SK-N-SH (cell line): ENCODE data around the gene ZBTB16. TPM values are rescaled to one million over a fixed set of nuclear protein-coding genes. Genes with fewer than 3 reads are reported as not detected.

Experiments
- CTCF ChIA-PET: fragments of 300-600, 350-600 bp; formaldehyde crosslinking; extraction: SDS; loops from one replicate; lab custom pipeline; 2021; lab: Yijun Ruan, JAX
- POLR2A ChIA-PET: fragments of 350-600 bp; sonication (Branson Sonifier 250); formaldehyde crosslinking; extraction: SDS; loops from one replicate; lab custom pipeline; 2020; ENCODE audit warnings: antibody characterized with exemption, inconsistent platforms; lab: Yijun Ruan, JAX
- DNase-seq: peaks from one replicate; pipeline ENCODE4 v3.0.0; 2012
- H2AFZ ChIP-seq: fragments of 200-600 bp; sonication (generic); 2 replicates; pipeline ENCODE4 v1.8.1; 2016; ENCODE audit warnings: antibody characterized with exemption, mild to moderate bottlenecking, low read depth
- H3F3A ChIP-seq: fragments of 200-600 bp; sonication (generic); replicated peaks from 2 replicates; pipeline ENCODE3; 2016; ENCODE audit warnings: antibody characterized with exemption, mild to moderate bottlenecking; ENCODE audit not compliant: insufficient read depth
- H3K27ac ChIP-seq, 2 experiments: fragments of 200-500 bp in 1 of 2; fragments of 200-600 bp in 1 of 2; sonication (Bioruptor generic) in 1 of 2; sonication (generic), shearing (Covaris generic) in 1 of 2; 2 replicates each; pipeline versions ENCODE4 v1.5.1 to v1.6.1; 2014 to 2016; ENCODE audit warnings: low read depth in 2 of 2, inconsistent platforms in 1 of 2, low read length in 1 of 2, mild to moderate bottlenecking in 1 of 2, mixed read lengths in 1 of 2
- H3K27me3 ChIP-seq: fragments of 200-600 bp; sonication (generic), shearing (Covaris generic); 2 replicates; pipeline ENCODE4 v1.6.1; 2016; ENCODE audit warnings: mixed run types; ENCODE audit not compliant: insufficient read depth
- H3K36me3 ChIP-seq, 2 experiments: fragments of 200-500 bp in 1 of 2; fragments of 200-600 bp in 1 of 2; sonication (Bioruptor generic) in 1 of 2; sonication (generic) in 1 of 2; replicated peaks in 1 of 2; 2 replicates each; pipeline versions ENCODE3 to v1.5.1; 2014 to 2016; ENCODE audit warnings: low read length in 1 of 2, mild to moderate bottlenecking in 1 of 2; ENCODE audit not compliant: insufficient read depth in 2 of 2, control insufficient read depth in 1 of 2
- H3K4me1 ChIP-seq, 2 experiments: fragments of 200-500 bp in 1 of 2; fragments of 200-600 bp in 1 of 2; sonication (Bioruptor generic) in 1 of 2; sonication (generic), shearing (Covaris generic) in 1 of 2; 2 replicates each; pipeline versions ENCODE4 v1.5.1 to v1.6.1; 2014 to 2016; ENCODE audit warnings: low read depth in 1 of 2, low read length in 1 of 2, mixed run types in 1 of 2; ENCODE audit not compliant: insufficient read depth in 2 of 2, control insufficient read depth in 1 of 2
- H3K4me2 ChIP-seq: fragments of 200-600 bp; sonication (generic), shearing (Covaris generic); 2 replicates; pipeline ENCODE4 v1.6.1; 2017; ENCODE audit warnings: mixed run types
- H3K4me3 ChIP-seq, 2 experiments: fragments of 200-500 bp in 1 of 2; fragments of 200-600 bp in 1 of 2; sonication (Bioruptor generic) in 1 of 2; sonication (generic), shearing (Covaris generic) in 1 of 2; 2 replicates each; pipeline versions ENCODE4 v1.5.1 to v1.8.1; 2014 to 2016; ENCODE audit warnings: low read depth in 2 of 2, inconsistent platforms in 1 of 2, low read length in 1 of 2, mild to moderate bottlenecking in 1 of 2, mixed read lengths in 1 of 2, moderate library complexity in 1 of 2
- H3K79me2 ChIP-seq: fragments of 200-600 bp; sonication (generic); 2 replicates; pipeline ENCODE4 v1.8.1; 2017; ENCODE audit warnings: mild to moderate bottlenecking; ENCODE audit not compliant: insufficient read depth
- H3K9ac ChIP-seq: fragments of 200-600 bp; sonication (generic); 2 replicates; pipeline ENCODE4 v1.6.1; 2017; ENCODE audit warnings: mixed run types
- H3K9me2 ChIP-seq: fragments of 200-600 bp; sonication (generic); 2 replicates; pipeline ENCODE4 v1.6.1; 2017; ENCODE audit warnings: mixed run types
- H3K9me3 ChIP-seq: fragments of 200-600 bp; sonication (generic); 2 replicates; pipeline ENCODE4 v1.6.1; 2017; ENCODE audit warnings: mixed run types, mild to moderate bottlenecking, moderate library complexity
- H4K20me1 ChIP-seq: fragments of 200-600 bp; sonication (generic); 2 replicates; pipeline ENCODE4 v1.6.1; 2017; ENCODE audit warnings: mild to moderate bottlenecking, mixed run types; ENCODE audit not compliant: insufficient read depth
- ELF1 ChIP-seq: IDR thresholded peaks from 2 replicates; pipeline ENCODE4 v1.4.0; 2012
- FOSL2 ChIP-seq: IDR thresholded peaks from 2 replicates; pipeline ENCODE4 v1.4.0; 2012; ENCODE audit warnings: low read depth, mild to moderate bottlenecking, moderate library complexity, borderline replicate concordance
- FOXM1 ChIP-seq: IDR thresholded peaks from 2 replicates; pipeline ENCODE4 v1.4.0; 2012; ENCODE audit warnings: low read depth, mild to moderate bottlenecking
- GATA2 ChIP-seq: sonication (generic); formaldehyde crosslinking; IDR thresholded peaks from 2 replicates; pipeline ENCODE4 v1.5.0; 2020; ENCODE audit warnings: mild to moderate bottlenecking, missing genetic modification reagents
- JUND ChIP-seq: IDR thresholded peaks from 2 replicates; pipeline ENCODE4 v1.4.0; 2012
- NRF1 ChIP-seq: IDR thresholded peaks from 2 replicates; pipeline ENCODE4 v1.6.1; 2012; ENCODE audit warnings: low read depth, mild to moderate bottlenecking, low read length
- RXRA ChIP-seq: IDR thresholded peaks from 2 replicates; pipeline ENCODE4 v1.4.0; 2012; ENCODE audit warnings: low read depth, mild to moderate bottlenecking, borderline replicate concordance
- SMC3 ChIP-seq: IDR thresholded peaks from 2 replicates; pipeline ENCODE4 v1.6.1; 2012; ENCODE audit warnings: low read depth, low read length, improper control_type of control experiment
- TAF1 ChIP-seq: IDR thresholded peaks from 2 replicates; pipeline ENCODE4 v1.6.1; 2012; ENCODE audit warnings: low read depth, mild to moderate bottlenecking, low read length, moderate library complexity, borderline replicate concordance
- TEAD4 ChIP-seq: IDR thresholded peaks from 2 replicates; pipeline ENCODE4 v1.4.0; 2012; ENCODE audit warnings: mild to moderate bottlenecking, borderline replicate concordance; ENCODE audit not compliant: insufficient read depth
- YY1 ChIP-seq: IDR thresholded peaks from 2 replicates; pipeline ENCODE4 v1.4.0; 2012; ENCODE audit warnings: low read depth, mild to moderate bottlenecking
- WGBS: methylation state at CpG from one replicate; pipeline ENCODE4 v1.1.6; 2017; ENCODE audit warnings: low lambda C conversion rate; 5-methylcytosine and 5-hydroxymethylcytosine counted together
- polyA plus RNA-seq, 3 experiments: library from polyadenylated mRNA; depleted of rRNA; stranded (reverse); fragments of >200 nt; gene quantifications; 2 replicates each; pipeline ENCODE4 v1.2.3, GENCODE V29; 2012
- TF ChIP-seq, protein P1 (sequence below): IDR thresholded peaks from 2 replicates; pipeline ENCODE4 v1.6.1; 2012; ENCODE audit warnings: mild to moderate bottlenecking, low read depth, low read length, moderate library complexity
- TF ChIP-seq, protein P2 (sequence below): IDR thresholded peaks from 2 replicates; pipeline ENCODE4 v1.4.0; 2012; ENCODE audit warnings: low read depth, borderline replicate concordance
- TF ChIP-seq, protein P3 (sequence below): IDR thresholded peaks from 2 replicates; pipeline ENCODE4 v1.4.0; 2012; ENCODE audit warnings: low read depth, borderline replicate concordance
- TF ChIP-seq, protein P4 (sequence below): IDR thresholded peaks from 2 replicates; pipeline ENCODE4 v1.4.0; 2012; ENCODE audit warnings: low read depth
- TF ChIP-seq, protein P5 (sequence below): fragments of 150-350 bp; IDR thresholded peaks from 2 replicates; pipeline ENCODE4 v1.6.1; 2017; ENCODE audit warnings: antibody characterized with exemption, low read length, low read depth, borderline replicate concordance

Gene ZBTB16
- polyA plus RNA-seq, 1 of the 3 experiments (the other 2 are of a cell fraction) = not detected

DNA sequence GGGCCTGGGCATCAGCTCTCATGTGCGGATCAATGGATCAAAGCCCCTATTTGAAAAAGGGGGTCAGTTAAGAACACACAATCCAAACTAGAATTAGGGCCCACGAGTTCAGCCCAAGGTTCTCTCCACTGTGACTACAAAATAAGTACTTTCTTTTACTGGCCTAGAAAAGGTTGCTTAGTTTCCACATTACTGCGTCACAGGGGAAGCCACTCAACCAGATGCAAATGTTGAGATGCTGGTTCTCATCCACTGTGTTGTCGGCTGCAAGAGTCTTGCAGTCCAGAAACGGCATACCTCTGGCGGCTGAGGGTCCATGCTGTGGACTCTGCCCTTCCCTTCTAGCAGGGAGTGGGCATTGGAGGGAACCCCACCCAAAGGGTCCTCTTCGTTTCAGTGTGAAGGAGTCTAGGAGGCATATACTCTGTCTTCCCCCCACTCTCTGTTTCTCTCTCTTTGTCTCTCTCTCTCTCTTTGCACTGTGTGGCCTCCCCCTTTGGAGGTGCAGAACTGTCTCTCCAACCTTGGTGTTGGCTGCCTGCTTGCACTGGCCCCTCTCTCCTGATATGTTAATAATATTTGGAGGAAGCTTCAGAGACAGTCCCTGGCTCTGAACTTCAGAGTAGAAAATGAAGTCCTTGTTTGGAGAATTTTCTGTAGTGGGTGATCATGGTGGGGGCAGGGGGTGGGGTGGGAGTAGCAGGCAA is 137.6 kb downstream of the ZBTB16 start (continued):
- TF ChIP-seq TAF1 = no peak
- TF ChIP-seq YY1 = no peak
- no peak for TF ChIP-seq FOSL2

DNA sequence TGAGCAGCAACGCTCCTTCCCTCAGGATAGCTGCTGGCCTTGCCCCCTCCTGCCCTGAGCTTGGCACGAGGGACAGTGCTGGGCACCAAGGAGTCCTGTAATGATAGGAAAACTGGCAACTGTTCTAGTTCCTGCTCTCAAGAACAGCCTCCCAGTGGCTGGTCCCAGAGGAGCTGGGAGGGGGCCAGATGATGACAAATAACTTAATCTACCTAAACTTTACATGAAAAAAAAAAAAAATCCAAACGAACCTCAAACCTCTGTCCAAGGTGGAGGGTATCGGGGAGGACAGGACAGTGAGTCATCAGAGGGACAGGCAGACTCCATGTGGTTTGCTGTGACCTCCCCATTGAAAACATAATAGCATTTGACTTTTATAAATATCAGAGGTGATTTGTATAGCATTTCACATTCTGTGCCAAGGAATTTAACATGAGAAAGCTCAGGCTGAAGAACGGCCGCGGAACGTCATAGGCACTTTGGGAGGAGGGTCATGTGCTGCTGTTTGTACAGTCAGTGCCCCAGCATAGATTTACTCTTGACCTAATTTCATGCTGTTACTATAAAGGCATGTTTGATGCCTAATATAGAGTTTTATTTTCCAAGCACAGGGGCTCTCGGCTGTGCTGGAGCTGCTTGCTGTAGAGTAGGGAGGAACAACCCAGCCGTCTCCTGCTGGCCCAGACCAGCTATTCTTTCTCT is 138.4 kb downstream of the ZBTB16 start:
- Histone ChIP-seq H3K9me2 (no peaks in the 10 kb centered on the region), H4K20me1 (no peaks in the 10 kb centered on the region), H3K79me2 (no peaks in the 10 kb centered on the region), H3K27me3 (no peaks in the 10 kb centered on the region; the same call in 1 of the 2 replicates), H3K4me3 (no peak overlapping the region), H3K9ac (no peak overlapping the region), H3F3A (no peaks in the 10 kb centered on the region), H3K4me1 (no peaks in the 10 kb centered on the region; a peak in 1 of 4 replicates), H3K9me3 (no peaks in the 10 kb centered on the region), H3K27ac (no peak overlapping the region), H3K36me3 (no peaks in the 10 kb centered on the region), H2AFZ (no peak overlapping the region), H3K4me2 (no peak overlapping the region)
- TF ChIP-seq, protein P1, sequence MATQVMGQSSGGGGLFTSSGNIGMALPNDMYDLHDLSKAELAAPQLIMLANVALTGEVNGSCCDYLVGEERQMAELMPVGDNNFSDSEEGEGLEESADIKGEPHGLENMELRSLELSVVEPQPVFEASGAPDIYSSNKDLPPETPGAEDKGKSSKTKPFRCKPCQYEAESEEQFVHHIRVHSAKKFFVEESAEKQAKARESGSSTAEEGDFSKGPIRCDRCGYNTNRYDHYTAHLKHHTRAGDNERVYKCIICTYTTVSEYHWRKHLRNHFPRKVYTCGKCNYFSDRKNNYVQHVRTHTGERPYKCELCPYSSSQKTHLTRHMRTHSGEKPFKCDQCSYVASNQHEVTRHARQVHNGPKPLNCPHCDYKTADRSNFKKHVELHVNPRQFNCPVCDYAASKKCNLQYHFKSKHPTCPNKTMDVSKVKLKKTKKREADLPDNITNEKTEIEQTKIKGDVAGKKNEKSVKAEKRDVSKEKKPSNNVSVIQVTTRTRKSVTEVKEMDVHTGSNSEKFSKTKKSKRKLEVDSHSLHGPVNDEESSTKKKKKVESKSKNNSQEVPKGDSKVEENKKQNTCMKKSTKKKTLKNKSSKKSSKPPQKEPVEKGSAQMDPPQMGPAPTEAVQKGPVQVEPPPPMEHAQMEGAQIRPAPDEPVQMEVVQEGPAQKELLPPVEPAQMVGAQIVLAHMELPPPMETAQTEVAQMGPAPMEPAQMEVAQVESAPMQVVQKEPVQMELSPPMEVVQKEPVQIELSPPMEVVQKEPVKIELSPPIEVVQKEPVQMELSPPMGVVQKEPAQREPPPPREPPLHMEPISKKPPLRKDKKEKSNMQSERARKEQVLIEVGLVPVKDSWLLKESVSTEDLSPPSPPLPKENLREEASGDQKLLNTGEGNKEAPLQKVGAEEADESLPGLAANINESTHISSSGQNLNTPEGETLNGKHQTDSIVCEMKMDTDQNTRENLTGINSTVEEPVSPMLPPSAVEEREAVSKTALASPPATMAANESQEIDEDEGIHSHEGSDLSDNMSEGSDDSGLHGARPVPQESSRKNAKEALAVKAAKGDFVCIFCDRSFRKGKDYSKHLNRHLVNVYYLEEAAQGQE = peak; percentile 61; the same call in 1 of the 2 replicates
- TF ChIP-seq ELF1 = no peak
- DNase-seq = no peak
- 43% methylated on average over 10 of the region's 10 CpGs for WGBS
- ChIA-PET POLR2A (interaction anchor here (0.5 to 0.6 kb wide), 2 partner anchors 90 to 314 kb away, joined by 3 read pairs; no protein-coding TSS in a partner anchor), CTCF (interaction anchor here (1.0 to 1.2 kb wide), 4 partner anchors 10 to 122 kb away, joined by 3 to 4 read pairs (median 4); no protein-coding TSS in a partner anchor)

DNA sequence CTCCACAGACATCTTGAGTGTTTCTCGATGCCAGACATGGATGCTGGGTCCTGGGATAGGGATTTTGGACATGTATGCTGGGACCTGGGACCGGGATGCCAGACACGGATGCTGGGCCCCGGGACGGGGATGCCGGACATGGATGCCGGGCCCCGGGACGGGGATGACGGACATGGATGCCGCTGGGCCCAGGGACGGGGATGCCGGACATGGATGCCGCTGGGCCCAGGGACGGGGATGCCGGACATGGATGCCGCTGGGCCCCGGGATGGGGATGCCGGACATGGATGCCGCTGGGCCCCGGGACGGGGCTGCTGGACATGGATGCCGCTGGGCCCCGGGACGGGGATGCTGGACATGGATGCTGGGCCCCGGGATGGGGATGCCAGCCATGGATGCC is 139.5 kb downstream of the ZBTB16 start:
- no peak overlapping the region for H3K4me3 ChIP-seq
- H3K27ac ChIP-seq = no peak overlapping the region
- no peaks in the 10 kb centered on the region for H3K9me2 ChIP-seq
- H4K20me1 ChIP-seq = no peaks in the 10 kb centered on the region
- WGBS = 83% methylated on average over 17 of the region's 26 CpGs
- no peaks in the 10 kb centered on the region for H3K9me3 ChIP-seq
- H3F3A ChIP-seq = no peaks in the 10 kb centered on the region
- no peak overlapping the region for H3K9ac ChIP-seq
- no peaks in the 10 kb centered on the region; a peak in 1 of 4 replicates for H3K4me1 ChIP-seq
- no peak for DNase-seq
- ChIA-PET POLR2A (interaction anchor here (0.6 kb wide), 1 partner anchor 91 kb away, joined by 3 read pairs; no protein-coding TSS in a partner anchor), CTCF (interaction anchor here (1.2 kb wide), 1 partner anchor 62 kb away, joined by 4 read pairs; no protein-coding TSS in a partner anchor)
- H3K27me3 ChIP-seq = no peaks in the 10 kb centered on the region; the same call in 1 of the 2 replicates
- no peak overlapping the region for H3K4me2 ChIP-seq
- H3K36me3 ChIP-seq = no peaks in the 10 kb centered on the region
- no peak overlapping the region for H2AFZ ChIP-seq
- no peaks in the 10 kb centered on the region for H3K79me2 ChIP-seq
- TF ChIP-seq, protein P2, sequence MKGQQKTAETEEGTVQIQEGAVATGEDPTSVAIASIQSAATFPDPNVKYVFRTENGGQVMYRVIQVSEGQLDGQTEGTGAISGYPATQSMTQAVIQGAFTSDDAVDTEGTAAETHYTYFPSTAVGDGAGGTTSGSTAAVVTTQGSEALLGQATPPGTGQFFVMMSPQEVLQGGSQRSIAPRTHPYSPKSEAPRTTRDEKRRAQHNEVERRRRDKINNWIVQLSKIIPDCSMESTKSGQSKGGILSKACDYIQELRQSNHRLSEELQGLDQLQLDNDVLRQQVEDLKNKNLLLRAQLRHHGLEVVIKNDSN = no peak
- no peak for TF ChIP-seq SMC3
- no peak for TF ChIP-seq FOXM1
- TF ChIP-seq ELF1 = no peak
- TF ChIP-seq RXRA = no peak
- TF ChIP-seq, protein P3, sequence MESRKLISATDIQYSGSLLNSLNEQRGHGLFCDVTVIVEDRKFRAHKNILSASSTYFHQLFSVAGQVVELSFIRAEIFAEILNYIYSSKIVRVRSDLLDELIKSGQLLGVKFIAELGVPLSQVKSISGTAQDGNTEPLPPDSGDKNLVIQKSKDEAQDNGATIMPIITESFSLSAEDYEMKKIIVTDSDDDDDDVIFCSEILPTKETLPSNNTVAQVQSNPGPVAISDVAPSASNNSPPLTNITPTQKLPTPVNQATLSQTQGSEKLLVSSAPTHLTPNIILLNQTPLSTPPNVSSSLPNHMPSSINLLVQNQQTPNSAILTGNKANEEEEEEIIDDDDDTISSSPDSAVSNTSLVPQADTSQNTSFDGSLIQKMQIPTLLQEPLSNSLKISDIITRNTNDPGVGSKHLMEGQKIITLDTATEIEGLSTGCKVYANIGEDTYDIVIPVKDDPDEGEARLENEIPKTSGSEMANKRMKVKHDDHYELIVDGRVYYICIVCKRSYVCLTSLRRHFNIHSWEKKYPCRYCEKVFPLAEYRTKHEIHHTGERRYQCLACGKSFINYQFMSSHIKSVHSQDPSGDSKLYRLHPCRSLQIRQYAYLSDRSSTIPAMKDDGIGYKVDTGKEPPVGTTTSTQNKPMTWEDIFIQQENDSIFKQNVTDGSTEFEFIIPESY = no peak
- TF ChIP-seq NRF1 = no peak
- TF ChIP-seq, protein P4, sequence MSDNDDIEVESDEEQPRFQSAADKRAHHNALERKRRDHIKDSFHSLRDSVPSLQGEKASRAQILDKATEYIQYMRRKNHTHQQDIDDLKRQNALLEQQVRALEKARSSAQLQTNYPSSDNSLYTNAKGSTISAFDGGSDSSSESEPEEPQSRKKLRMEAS = no peak
- no peak for TF ChIP-seq YY1
- no peak for TF ChIP-seq JUND
- no peak for TF ChIP-seq GATA2
- TF ChIP-seq, protein P5, sequence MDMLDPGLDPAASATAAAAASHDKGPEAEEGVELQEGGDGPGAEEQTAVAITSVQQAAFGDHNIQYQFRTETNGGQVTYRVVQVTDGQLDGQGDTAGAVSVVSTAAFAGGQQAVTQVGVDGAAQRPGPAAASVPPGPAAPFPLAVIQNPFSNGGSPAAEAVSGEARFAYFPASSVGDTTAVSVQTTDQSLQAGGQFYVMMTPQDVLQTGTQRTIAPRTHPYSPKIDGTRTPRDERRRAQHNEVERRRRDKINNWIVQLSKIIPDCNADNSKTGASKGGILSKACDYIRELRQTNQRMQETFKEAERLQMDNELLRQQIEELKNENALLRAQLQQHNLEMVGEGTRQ = no peak
- no peak for TF ChIP-seq TEAD4
